GM12878 (cell line): Measurements from ENCODE around the gene UHRF2. TPM values are rescaled to one million over a fixed set of nuclear protein-coding genes. Genes with fewer than 3 reads are reported as not detected.
"Not testable (repeated sequence)": the region's sequence is repeated elsewhere in the genome, so short reads cannot be mapped to it uniquely, and the experiment has no call there.

ENCODE experiments used
- ATAC-seq: fragments of 200-7000 bp; cut with Tn5 transposase; 3 replicates; pipeline ENCODE4 v1.9.1; 2020; ENCODE audit warnings: mild to moderate bottlenecking, moderate library complexity
- BruUV-seq: library from RNA; stranded (reverse); fragments of 400-500 nt; replicated peaks from 2 replicates; lab custom pipeline; 2021; lab: Mats Ljungman, UMichigan
- CTCF ChIA-PET: fragments of 300-600 bp; sonication (Branson Sonifier 250); formaldehyde crosslinking; extraction: SDS; loops from one replicate; lab custom pipeline; 2021; ENCODE audit warnings: inconsistent platforms; lab: Yijun Ruan, JAX
- POLR2A ChIA-PET: fragments of 350-600 bp; formaldehyde crosslinking; extraction: SDS; loops from one replicate; lab custom pipeline; 2021; ENCODE audit warnings: inconsistent platforms; lab: Charles Lee
- RAD21 ChIA-PET: fragments of 300-600 bp; sonication (Branson Sonifier 250); formaldehyde crosslinking; loops from one replicate; lab custom pipeline; 2023; ENCODE audit warnings: antibody characterized with exemption; ENCODE audit not compliant: unreplicated experiment; lab: Charles Lee
- SMC1A ChIA-PET: fragments of 300-600 bp; sonication (Branson Sonifier 250); formaldehyde crosslinking; loops from one replicate; lab custom pipeline; 2023; ENCODE audit not compliant: unreplicated experiment, uncharacterized antibody; lab: Charles Lee
- DNase-seq: peaks from one replicate; pipeline ENCODE4 v3.0.0-alpha.2; 2011; ENCODE audit warnings: low read depth, low spot score
- FAIRE-seq: peaks from 3 replicates; lab custom pipeline; 2011; peaks lifted over from hg19 to GRCh38; lab: Jason Lieb, UNC
- H2AFZ ChIP-seq: 2 replicates; pipeline ENCODE4 v1.6.0; 2011; ENCODE audit warnings: low read depth, low read length, control low read depth; ENCODE audit not compliant: control insufficient read depth
- H3K27ac ChIP-seq: 2 replicates; pipeline ENCODE4 v1.5.1; 2011; ENCODE audit warnings: control low read depth; ENCODE audit not compliant: control insufficient read depth, insufficient read depth
- H3K27me3 ChIP-seq, 2 experiments: replicated peaks in 1 of 2; 2 replicates each; pipeline versions ENCODE4 v1.6.0 to v1.6.1; 2011; ENCODE audit warnings: low read length in 1 of 2; ENCODE audit not compliant: control insufficient read depth in 2 of 2, insufficient read depth in 2 of 2
- H3K36me3 ChIP-seq, 2 experiments: 2 replicates each; pipeline ENCODE4 v1.5.1; 2011; ENCODE audit warnings: low read length in 1 of 2; ENCODE audit not compliant: control insufficient read depth in 2 of 2, insufficient read depth in 2 of 2
- H3K4me1 ChIP-seq: 2 replicates; pipeline ENCODE4 v1.6.1; 2011; ENCODE audit warnings: mild to moderate bottlenecking, low read length, moderate library complexity, mixed read lengths; ENCODE audit not compliant: control insufficient read depth, insufficient read depth
- H3K4me2 ChIP-seq: 2 replicates; pipeline ENCODE4 v1.6.0; 2011; ENCODE audit warnings: control low read depth; ENCODE audit not compliant: control insufficient read depth, insufficient read depth
- H3K4me3 ChIP-seq: fragments of 200-600 bp; sonication (generic); 2 replicates; pipeline ENCODE4 v1.5.1; 2016
- H3K79me2 ChIP-seq: 2 replicates; pipeline ENCODE4 v1.6.0; 2011; ENCODE audit warnings: low read length; ENCODE audit not compliant: control insufficient read depth, insufficient read depth
- H3K9ac ChIP-seq: 2 replicates; pipeline ENCODE4 v1.8.0; 2011; ENCODE audit warnings: low read length, control low read depth, mixed read lengths; ENCODE audit not compliant: control insufficient read depth, insufficient read depth
- H3K9me3 ChIP-seq: replicated peaks from 3 replicates; pipeline ENCODE4 v1.5.1; 2011; ENCODE audit warnings: mild to moderate bottlenecking, low read length; ENCODE audit not compliant: control insufficient read depth, insufficient read depth
- H4K20me1 ChIP-seq: 2 replicates; pipeline ENCODE4 v1.6.0; 2011; ENCODE audit not compliant: control insufficient read depth, insufficient read depth
- EZH2 ChIP-seq: IDR thresholded peaks from 2 replicates; pipeline ENCODE4 v1.6.1; 2012; ENCODE audit warnings: low read depth, mild to moderate bottlenecking, control low read depth, inconsistent platforms, low read length, borderline replicate concordance; ENCODE audit not compliant: control insufficient read depth
- GABPA ChIP-seq: IDR thresholded peaks from 2 replicates; pipeline ENCODE4 v1.6.1; 2014; ENCODE audit warnings: antibody characterized with exemption, low read depth, mild to moderate bottlenecking, inconsistent platforms
- STAT3 ChIP-seq: IDR thresholded peaks from 2 replicates; pipeline ENCODE4 v1.6.1; 2011; ENCODE audit warnings: low read depth, low read length, improper control_type of control experiment
- ZBTB33 ChIP-seq: fragments of 450-650 bp; IDR thresholded peaks from 2 replicates; pipeline ENCODE4 v1.6.1; 2017; ENCODE audit warnings: mild to moderate bottlenecking
- WGBS: methylation state at CpG from one replicate; pipeline ENCODE4 v1.1.6; 2016; ENCODE audit warnings: low lambda C conversion rate; ENCODE audit not compliant: insufficient replicate concordance, insufficient coverage; ENCODE audit errors: missing lambda C conversion rate; 5-methylcytosine and 5-hydroxymethylcytosine counted together
- in situ Hi-C: fragments of 300-500 bp; cut with MboI; formaldehyde crosslinking; loops from 9 replicates; pipeline ENCODE4 v1.14.3; 2018; ENCODE audit warnings: mixed read lengths
- intact Hi-C: fragments of 100-400 bp; cut with micrococcal nuclease; formaldehyde crosslinking; loops from one replicate; pipeline ENCODE4 v1.14.2; 2022; ENCODE audit not compliant: unreplicated experiment
- polyA plus RNA-seq, 11 experiments: library from polyadenylated mRNA; depleted of rRNA in 4 of 11; unstranded in 6 of 11; stranded (reverse) in 5 of 11; fragments of >200 nt; fragmentation: Nextera tagmentation in 4 of 11; fragmentation: Illumina TruSeq in 1 of 11; extraction: Ambion mirVana in 4 of 11; extraction: Trizol in 1 of 11; gene quantifications; 1 replicate in 1 of 11; 2 replicates in 10 of 11; pipeline versions ENCODE4 v1.2.1 to v1.2.3, GENCODE V29; 2011 to 2016; ENCODE audit warnings: inconsistent platforms in 2 of 11, missing spikeins in 2 of 11, low read depth in 1 of 11
- total RNA-seq, 4 experiments: library from RNA; depleted of rRNA in 3 of 4; stranded (reverse); fragments of >200 nt in 3 of 4; fragmentation: Illumina TruSeq in 1 of 4; extraction: Trizol in 1 of 4; gene quantifications; 2 replicates each; pipeline versions ENCODE4 v1.2.1 to v1.2.3, GENCODE V29; 2013 to 2021

Gene UHRF2
- total and polyA plus RNA-seq, 10 of the 15 experiments (the other 5 are each of a cell fraction or from before 2014, with no cell fraction given) = 11.2 to 95.8 (median 43.1) TPM

- ATAC-seq = no peak
- intact Hi-C loops = no loop called here
These were observed 125.7 kb downstream of the UHRF2 start for GRCh38 chr9:6538666-6539071.

GRCh38 chr9:6542617-6543016 is 129.6 kb downstream of the UHRF2 start:
- H3K9ac ChIP-seq, ATAC-seq, SMC1A ChIA-PET, H3K4me3 ChIP-seq, H4K20me1 ChIP-seq, H2AFZ ChIP-seq, BruUV-seq, in situ Hi-C loops, intact Hi-C loops, H3K27ac ChIP-seq, H3K27me3 ChIP-seq, H3K79me2 ChIP-seq, H3K4me2 ChIP-seq, POLR2A ChIA-PET, DNase-seq, H3K9me3 ChIP-seq, RAD21 ChIA-PET, FAIRE-seq, H3K4me1 ChIP-seq: not testable (repeated sequence)
- 97% methylated on average over 5 of the region's 5 CpGs for WGBS
- CTCF ChIA-PET = interaction anchor here (0.6 to 1.6 kb wide), 4 partner anchors 143 to 1227 kb away, joined by 3 to 5 read pairs (median 4); no protein-coding TSS in a partner anchor
- H3K36me3 ChIP-seq = peaks cover 3 to 10% of the 10 kb centered on the region in 2 experiments; a peak in 3 of 4 replicates

More at GRCh38 chr9:6538666-6539071, 125.7 kb downstream of the UHRF2 start:
- in situ Hi-C loops = no loop called here
- ChIA-PET POLR2A (no interaction called here), CTCF (no interaction called here), RAD21 (no interaction called here)
- Histone ChIP-seq H3K4me1 (no peaks in the 10 kb centered on the region), H3K27me3 (no peaks in the 10 kb centered on the region), H3K36me3 (peaks cover 5 to 17% of the 10 kb centered on the region in 2 experiments), H4K20me1 (no peaks in the 10 kb centered on the region), H3K9me3 (no peaks in the 10 kb centered on the region), H3K4me3 (no peak overlapping the region), H3K79me2 (no peaks in the 10 kb centered on the region), H3K9ac (no peak overlapping the region), H3K27ac (no peak overlapping the region), H3K4me2 (no peak overlapping the region)
- no TSS peak for BruUV-seq
- no peak for DNase-seq
- FAIRE-seq = no peak
- TF ChIP-seq STAT3 (no peak), EZH2 (no peak), ZBTB33 (no peak), GABPA (no peak)
- TF ChIP-seq, all 136 proteins: peak for 0
- H2AFZ ChIP-seq = no peak overlapping the region
- WGBS = 80% methylated on average over 3 of the region's 3 CpGs
- SMC1A ChIA-PET = interaction anchor here (1.0 to 1.6 kb wide), 2 partner anchors 23 to 182 kb away, joined by 3 read pairs; no protein-coding TSS in a partner anchor
